Thyroid gland (tissue), 4 donors: Measurements from ENCODE around the gene RFX4.

Experiments used
- CTCF ChIP-seq, 6 experiments: fragments of 200-600 bp in 3 of 6; fragments of 450-650 bp in 3 of 6; sonication (generic) in 3 of 6; IDR thresholded peaks; one replicate each; pipeline ENCODE4 v1.5.1; 2016 to 2019; ENCODE audit warnings: antibody characterized with exemption in 6 of 6, mild to moderate bottlenecking in 2 of 6, inconsistent platforms in 1 of 6, moderate library complexity in 1 of 6
- POLR2A ChIP-seq, 2 donors: fragments of 450-650 bp; IDR thresholded peaks; one replicate each; pipeline ENCODE4 v1.6.1; 2017; ENCODE audit warnings: antibody characterized with exemption in 2 of 2, mild to moderate bottlenecking in 2 of 2, moderate library complexity in 1 of 2

- TF ChIP-seq CTCF (IDR thresholded peaks at IDR 0.05) (no peak), POLR2A (IDR thresholded peaks at IDR 0.05) (no peak)
Observed at GRCh38 chr12:106690569-106691305, 107.9 kb downstream of the RFX4 start.
